Measurements from ENCODE around the gene RNGTT.

DNA sequence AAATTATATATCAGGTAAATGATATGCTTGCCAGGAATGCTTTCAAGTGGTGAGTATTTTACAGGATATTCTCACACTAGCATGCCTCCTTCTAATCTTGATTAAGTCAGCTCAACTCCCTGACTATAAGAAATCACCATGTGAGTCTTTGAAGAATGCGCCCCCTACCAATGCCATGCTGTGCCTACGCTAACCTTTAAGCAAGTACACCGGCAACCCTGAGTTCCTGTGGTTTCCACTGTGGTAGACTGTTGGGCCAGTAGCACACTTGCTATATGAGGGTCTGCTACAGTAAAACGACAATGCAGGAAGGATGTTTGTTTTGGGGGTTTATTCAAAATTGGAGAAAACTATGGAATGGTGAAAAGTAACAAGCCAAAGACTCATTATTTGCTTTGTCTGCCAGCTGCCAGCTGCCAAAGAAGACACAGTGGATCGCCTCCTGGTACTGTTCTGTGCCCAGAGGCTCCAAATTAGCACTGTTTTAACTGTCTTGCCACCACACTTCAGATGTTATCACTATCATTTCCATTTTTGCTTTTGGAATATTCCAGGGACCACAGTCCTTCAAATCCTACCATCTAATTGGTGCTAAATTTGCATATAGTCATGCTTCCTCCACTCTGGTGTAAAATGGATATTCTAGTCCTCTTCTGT is 333.5 kb downstream of the RNGTT start:
- TF ChIP-seq, protein P1, sequence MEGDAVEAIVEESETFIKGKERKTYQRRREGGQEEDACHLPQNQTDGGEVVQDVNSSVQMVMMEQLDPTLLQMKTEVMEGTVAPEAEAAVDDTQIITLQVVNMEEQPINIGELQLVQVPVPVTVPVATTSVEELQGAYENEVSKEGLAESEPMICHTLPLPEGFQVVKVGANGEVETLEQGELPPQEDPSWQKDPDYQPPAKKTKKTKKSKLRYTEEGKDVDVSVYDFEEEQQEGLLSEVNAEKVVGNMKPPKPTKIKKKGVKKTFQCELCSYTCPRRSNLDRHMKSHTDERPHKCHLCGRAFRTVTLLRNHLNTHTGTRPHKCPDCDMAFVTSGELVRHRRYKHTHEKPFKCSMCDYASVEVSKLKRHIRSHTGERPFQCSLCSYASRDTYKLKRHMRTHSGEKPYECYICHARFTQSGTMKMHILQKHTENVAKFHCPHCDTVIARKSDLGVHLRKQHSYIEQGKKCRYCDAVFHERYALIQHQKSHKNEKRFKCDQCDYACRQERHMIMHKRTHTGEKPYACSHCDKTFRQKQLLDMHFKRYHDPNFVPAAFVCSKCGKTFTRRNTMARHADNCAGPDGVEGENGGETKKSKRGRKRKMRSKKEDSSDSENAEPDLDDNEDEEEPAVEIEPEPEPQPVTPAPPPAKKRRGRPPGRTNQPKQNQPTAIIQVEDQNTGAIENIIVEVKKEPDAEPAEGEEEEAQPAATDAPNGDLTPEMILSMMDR (IDR thresholded peaks at IDR 0.05) = no peak
- TF ChIP-seq POLR2AphosphoS5 (IDR thresholded peaks at IDR 0.05) (no peak), EP300 (IDR thresholded peaks at IDR 0.05) (no peak), POLR2A (IDR thresholded peaks at IDR 0.05) (no peak)
